GM18907 (cell line): Measurements from ENCODE around the gene TLCD5.

Source experiments
- ATAC-seq: cut with Tn5 transposase; IDR thresholded peaks from one replicate; pipeline ENCODE4 v1.9.1; 2021; ENCODE audit warnings: mild to moderate bottlenecking, moderate library complexity; ENCODE audit not compliant: unreplicated experiment

TLCD5 gene

GRCh38 chr11:120335908-120336640, 11.0 kb downstream of the TLCD5 start, which contains the start of gene ARHGEF12:
Gene ARHGEF12, plus strand, starts transcription at chr11:120336413. Its CDS starts 831 bp downstream, at chr11:120337244.
- peak; percentile 70 for ATAC-seq

- peak; percentile 34 for ATAC-seq
These were observed 11.7 kb downstream of the TLCD5 start for GRCh38 chr11:120336641-120337354.

- ATAC-seq, result no peak
These were observed 12.4 kb downstream of the TLCD5 start for GRCh38 chr11:120337355-120338106.

- no peak for ATAC-seq
These were observed 13.2 kb downstream of the TLCD5 start for GRCh38 chr11:120338107-120338933.

- no peak for ATAC-seq
These were observed 14.3 kb downstream of the TLCD5 start for GRCh38 chr11:120339394-120339890.

GRCh38 chr11:120340529-120340928, 15.4 kb downstream of the TLCD5 start:
- ATAC-seq, result no peak

GRCh38 chr11:120342226-120342625, 17.1 kb downstream of the TLCD5 start:
- ATAC-seq, result no peak

- ATAC-seq, result no peak
These were observed 17.6 kb downstream of the TLCD5 start for GRCh38 chr11:120342678-120343077.

GRCh38 chr11:120343429-120343828, 18.3 kb downstream of the TLCD5 start:
- ATAC-seq, result peak; percentile 52

- peak; percentile 83 for ATAC-seq
These were observed 19.4 kb downstream of the TLCD5 start for GRCh38 chr11:120344302-120345004.

GRCh38 chr11:120346233-120346632, 21.1 kb downstream of the TLCD5 start:
- no peak for ATAC-seq

- ATAC-seq, result no peak
These were observed 25.5 kb downstream of the TLCD5 start for GRCh38 chr11:120350637-120351036.

- no peak for ATAC-seq
These were observed 27.3 kb downstream of the TLCD5 start for GRCh38 chr11:120352405-120352804.

- ATAC-seq, result no peak
These were observed 29.0 kb downstream of the TLCD5 start for GRCh38 chr11:120354068-120354467.

- ATAC-seq, result no peak
These were observed 29.7 kb downstream of the TLCD5 start for GRCh38 chr11:120354779-120355178.

GRCh38 chr11:120357620-120358019, 32.5 kb downstream of the TLCD5 start:
- no peak for ATAC-seq

GRCh38 chr11:120358729-120359128, 33.6 kb downstream of the TLCD5 start:
- no peak for ATAC-seq

GRCh38 chr11:120363436-120363835, 38.3 kb downstream of the TLCD5 start:
- no peak for ATAC-seq

GRCh38 chr11:120365512-120365911, 40.4 kb downstream of the TLCD5 start:
- ATAC-seq, result no peak

- ATAC-seq, result no peak
These were observed 47.2 kb downstream of the TLCD5 start for GRCh38 chr11:120372296-120372695.
